ENCODE measurements around the gene SERPINE1. TPM values are rescaled to one million over a fixed set of nuclear protein-coding genes. Genes with fewer than 3 reads are reported as not detected.

The SERPINE1 gene
- total and polyA plus RNA-seq, 2 experiments from 2014 or later: 1,537 to 2,000 TPM

- H2AFZ ChIP-seq: peak within 1 kb of the TSS; percentile 83
- 0 to 2% methylated on average over 11 to 26 of the region's 26 CpGs for WGBS, 2 experiments (ENCODE audit: low coverage in 1 of 2, low lambda C conversion rate in 2 of 2, missing lambda C conversion rate in 2 of 2)
- in situ Hi-C loops (cut with MboI): no loop called here
- H3F3A ChIP-seq (ENCODE audit: insufficient read depth): no peaks in the 10 kb centered on the region
- H3K9ac ChIP-seq: peak within 1 kb of the TSS; percentile 93
- H4K20me1 ChIP-seq (ENCODE audit: insufficient read depth): no peaks in the 10 kb centered on the region
- no peak for TF ChIP-seq EZH2phosphoT487 (IDR thresholded peaks at IDR 0.05; ENCODE audit: insufficient read depth, low read depth)
- TF ChIP-seq EZH2 (IDR thresholded peaks at IDR 0.05; ENCODE audit: insufficient read depth, poor library complexity, severe bottlenecking): no peak
- peak within 1 kb of the TSS; percentile 88 for H3K4me2 ChIP-seq (ENCODE audit: unreplicated experiment)
- peaks cover 14% of the 10 kb centered on the region for H3K4me1 ChIP-seq (ENCODE audit: insufficient read depth)
- H3K27ac ChIP-seq: peak within 1 kb of the TSS; percentile 81
- peak within 1 kb of the TSS; percentile 89 for H3K4me3 ChIP-seq
- H3K36me3 ChIP-seq (ENCODE audit: low read depth): 0 out of 2 replicates have a peak, but pooled peaks cover 7% of the 10 kb centered on the region
- no peaks in the 10 kb centered on the region for H3K9me3 ChIP-seq (ENCODE audit: low read depth)
- no peaks in the 10 kb centered on the region for H3K27me3 ChIP-seq (replicated peaks; ENCODE audit: insufficient read depth)
- DNase-seq: peak; percentile 89
- no peaks in the 10 kb centered on the region for H3K9me2 ChIP-seq (ENCODE audit: insufficient read depth)
- H3K79me2 ChIP-seq (ENCODE audit: insufficient read depth): peaks cover 48% of the 10 kb centered on the region
Measured at GRCh38 chr7:101085162-101085964, 41.5 kb upstream of the SERPINE1 start, which contains the start of gene TRIM56. Gene TRIM56, plus strand, starts transcription at chr7:101085481. Its CDS starts 1,832 bp downstream, at chr7:101087313.

GRCh38 chr7:101087334-101088068 lies 39.4 kb upstream of the SERPINE1 start:
- no peak overlapping the region for H3K4me2 ChIP-seq (ENCODE audit: unreplicated experiment)
- TF ChIP-seq EZH2phosphoT487 (IDR thresholded peaks at IDR 0.05; ENCODE audit: insufficient read depth, low read depth) (no peak), EZH2 (IDR thresholded peaks at IDR 0.05; ENCODE audit: insufficient read depth, poor library complexity, severe bottlenecking) (no peak)
- peaks cover 14% of the 10 kb centered on the region for H3K4me1 ChIP-seq (ENCODE audit: insufficient read depth)
- DNase-seq: no peak
- H3K9me3 ChIP-seq (ENCODE audit: low read depth): no peaks in the 10 kb centered on the region
- in situ Hi-C loops (cut with MboI): no loop called here
- no peak overlapping the region for H3K9ac ChIP-seq
- 0 out of 2 replicates have a peak, but pooled peaks cover 4% of the 10 kb centered on the region for H3F3A ChIP-seq (ENCODE audit: insufficient read depth)
- WGBS, 2 experiments (ENCODE audit: low coverage in 1 of 2, low lambda C conversion rate in 2 of 2, missing lambda C conversion rate in 2 of 2): 91 to 95% methylated on average over 31 to 43 of the region's 45 CpGs
- no peaks in the 10 kb centered on the region for H4K20me1 ChIP-seq (ENCODE audit: insufficient read depth)
- H2AFZ ChIP-seq: no peak overlapping the region
- H3K4me3 ChIP-seq: no peak overlapping the region
- H3K79me2 ChIP-seq (ENCODE audit: insufficient read depth): peaks cover 57% of the 10 kb centered on the region
- no peaks in the 10 kb centered on the region for H3K27me3 ChIP-seq (replicated peaks; ENCODE audit: insufficient read depth)
- H3K36me3 ChIP-seq (ENCODE audit: low read depth): peaks cover 7% of the 10 kb centered on the region; the same call in 1 of the 2 replicates
- no peaks in the 10 kb centered on the region for H3K9me2 ChIP-seq (ENCODE audit: insufficient read depth)
- H3K27ac ChIP-seq: no peak overlapping the region

DNA sequence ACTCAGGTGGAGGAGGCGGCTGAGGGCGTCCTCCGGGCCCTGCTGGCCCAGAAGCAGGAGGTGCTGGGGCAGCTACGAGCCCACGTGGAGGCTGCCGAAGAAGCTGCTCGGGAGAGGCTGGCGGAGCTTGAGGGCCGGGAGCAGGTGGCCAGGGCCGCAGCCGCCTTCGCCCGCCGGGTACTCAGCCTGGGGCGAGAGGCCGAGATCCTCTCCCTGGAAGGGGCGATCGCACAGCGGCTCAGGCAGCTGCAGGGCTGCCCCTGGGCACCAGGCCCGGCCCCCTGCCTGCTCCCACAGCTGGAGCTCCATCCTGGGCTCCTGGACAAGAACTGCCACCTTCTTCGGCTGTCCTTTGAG lies 38.9 kb upstream of the SERPINE1 start:
- peaks cover 57% of the 10 kb centered on the region for H3K79me2 ChIP-seq (ENCODE audit: insufficient read depth)
- TF ChIP-seq EZH2phosphoT487 (IDR thresholded peaks at IDR 0.05; ENCODE audit: insufficient read depth, low read depth) (no peak), EZH2 (IDR thresholded peaks at IDR 0.05; ENCODE audit: insufficient read depth, poor library complexity, severe bottlenecking) (no peak)
- in situ Hi-C loops (cut with MboI): no loop called here

GRCh38 chr7:101088858-101089529 lies 37.9 kb upstream of the SERPINE1 start:
- peaks cover 24% of the 10 kb centered on the region for H3K4me1 ChIP-seq (ENCODE audit: insufficient read depth)
- no peak overlapping the region for H3K9ac ChIP-seq
- H3F3A ChIP-seq (ENCODE audit: insufficient read depth): peaks cover 16% of the 10 kb centered on the region
- no peak overlapping the region for H3K4me3 ChIP-seq
- in situ Hi-C loops (cut with MboI): no loop called here
- H3K9me3 ChIP-seq (ENCODE audit: low read depth): no peaks in the 10 kb centered on the region
- H3K9me2 ChIP-seq (ENCODE audit: insufficient read depth): no peaks in the 10 kb centered on the region
- 94% methylated on average over 40 to 41 of the region's 41 CpGs for WGBS, 2 experiments (ENCODE audit: low coverage in 1 of 2, low lambda C conversion rate in 2 of 2, missing lambda C conversion rate in 2 of 2)
- DNase-seq: no peak
- TF ChIP-seq EZH2phosphoT487 (IDR thresholded peaks at IDR 0.05; ENCODE audit: insufficient read depth, low read depth) (no peak), EZH2 (IDR thresholded peaks at IDR 0.05; ENCODE audit: insufficient read depth, poor library complexity, severe bottlenecking) (no peak)
- H2AFZ ChIP-seq: no peak overlapping the region
- peaks cover 57% of the 10 kb centered on the region for H3K79me2 ChIP-seq (ENCODE audit: insufficient read depth)
- no peaks in the 10 kb centered on the region for H3K27me3 ChIP-seq (replicated peaks; ENCODE audit: insufficient read depth)
- H4K20me1 ChIP-seq (ENCODE audit: insufficient read depth): no peaks in the 10 kb centered on the region
- peaks cover 7% of the 10 kb centered on the region; the same call in 1 of the 2 replicates for H3K36me3 ChIP-seq (ENCODE audit: low read depth)
- no peak overlapping the region for H3K27ac ChIP-seq
- no peak overlapping the region for H3K4me2 ChIP-seq (ENCODE audit: unreplicated experiment)

More for the DNA sequence above, 38.9 kb upstream of the SERPINE1 start:
- Histone ChIP-seq H4K20me1 (ENCODE audit: insufficient read depth) (no peaks in the 10 kb centered on the region), H3K27ac (no peak overlapping the region), H3K9me3 (ENCODE audit: low read depth) (no peaks in the 10 kb centered on the region), H2AFZ (no peak overlapping the region), H3K4me2 (ENCODE audit: unreplicated experiment) (no peak overlapping the region), H3K4me3 (no peak overlapping the region), H3F3A (ENCODE audit: insufficient read depth) (peaks cover 8% of the 10 kb centered on the region), H3K9ac (no peak overlapping the region), H3K4me1 (ENCODE audit: insufficient read depth) (peaks cover 14% of the 10 kb centered on the region), H3K27me3 (replicated peaks; ENCODE audit: insufficient read depth) (no peaks in the 10 kb centered on the region), H3K9me2 (ENCODE audit: insufficient read depth) (no peaks in the 10 kb centered on the region), H3K36me3 (ENCODE audit: low read depth) (peaks cover 7% of the 10 kb centered on the region; the same call in 1 of the 2 replicates)
- DNase-seq: no peak
- WGBS, 2 experiments (ENCODE audit: low coverage in 1 of 2, low lambda C conversion rate in 2 of 2, missing lambda C conversion rate in 2 of 2): 96 to 97% methylated on average over 15 to 19 of the region's 21 CpGs
